HG02938 (cell line): ENCODE data around the gene RPS8.
"Not testable (repeated sequence)": the region's sequence is repeated elsewhere in the genome, so short reads cannot be mapped to it uniquely, and the experiment has no call there.

Experiments
- ATAC-seq: cut with Tn5 transposase; IDR thresholded peaks from one replicate; pipeline ENCODE4 v1.9.1; 2021; ENCODE audit warnings: mild to moderate bottlenecking, moderate library complexity; ENCODE audit not compliant: unreplicated experiment

The RPS8 gene

DNA sequence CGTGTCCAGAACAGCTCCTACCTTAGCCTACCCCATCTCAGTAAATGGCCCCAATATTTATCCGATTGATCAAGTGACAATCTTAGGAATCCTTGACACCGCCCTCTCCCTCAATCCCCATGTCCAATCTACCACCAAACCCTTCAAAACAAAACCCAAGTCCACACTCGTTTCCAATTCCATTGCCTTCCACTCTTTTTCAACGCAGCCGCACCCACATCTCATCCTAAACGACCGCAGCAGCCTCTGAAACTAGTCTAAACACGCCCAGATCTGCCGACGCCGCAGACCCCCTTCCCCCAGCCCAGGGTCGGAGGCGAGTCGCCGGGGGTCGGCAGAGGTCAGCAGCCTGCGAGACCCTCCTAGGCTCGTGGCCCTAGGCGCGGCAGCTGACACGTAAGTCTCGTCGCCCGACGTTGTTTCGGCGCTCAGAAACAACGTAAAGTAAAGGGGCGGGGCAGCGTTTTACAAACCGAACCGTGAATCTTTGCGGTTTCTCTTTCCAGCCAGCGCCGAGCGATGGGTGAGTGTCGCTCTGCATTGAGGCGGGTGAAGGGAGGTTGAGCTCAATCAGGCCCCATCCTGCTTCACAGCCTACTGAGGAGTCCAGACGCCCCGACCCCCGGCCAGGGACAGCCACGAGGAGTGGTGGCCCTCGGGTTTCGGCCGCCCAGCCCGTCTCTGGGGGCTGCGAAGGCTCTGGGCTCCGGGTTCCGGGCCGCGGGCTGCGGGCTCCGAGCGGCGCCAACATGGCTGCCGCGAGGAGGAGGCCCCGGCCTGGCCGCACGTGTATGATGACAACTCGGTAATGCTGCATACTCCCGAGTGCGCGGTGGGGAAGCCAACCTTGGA, at the start of gene RPS8:
Gene RPS8 (plus strand): TSS at position 463 of the 852 bp plus-strand sequence. CDS start 57 bp downstream, at position 520.
- peak; percentile 75 for ATAC-seq

DNA sequence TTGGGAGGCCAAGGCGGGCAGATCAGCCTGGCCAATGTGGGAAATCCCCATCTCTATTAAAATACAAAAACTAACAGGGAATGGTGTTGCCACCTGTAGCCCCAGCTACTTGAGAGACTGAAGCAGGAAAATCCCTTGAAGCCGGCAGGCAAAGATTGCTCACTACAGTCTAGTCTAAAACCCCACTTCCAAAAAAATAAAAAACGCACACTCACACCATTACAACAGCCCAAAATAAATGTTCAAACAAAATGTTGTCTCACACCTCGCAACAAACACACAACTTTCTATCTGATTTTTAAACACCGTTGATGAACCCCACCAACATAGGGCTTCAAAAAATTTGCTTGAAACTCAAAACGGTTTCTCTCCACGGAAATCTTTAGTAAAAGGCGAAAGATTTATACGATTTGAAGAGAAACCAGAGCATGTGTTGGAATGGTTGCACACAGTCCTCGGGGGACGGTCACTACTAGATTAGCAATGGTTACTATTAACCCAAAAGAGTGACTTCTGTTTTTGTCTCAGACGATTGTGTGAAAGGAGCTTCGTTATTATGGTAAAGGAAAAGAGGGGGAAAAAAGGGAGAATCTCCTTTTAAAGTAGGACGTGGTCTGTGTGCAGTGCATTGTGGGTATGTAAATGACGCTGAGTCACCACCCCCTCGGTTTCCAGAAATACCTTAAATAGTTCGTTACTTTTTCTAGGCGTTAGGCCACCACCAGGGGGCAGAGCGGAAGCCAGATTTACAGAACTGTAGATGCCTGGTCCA, 44.4 kb upstream of the RPS8 start, which contains the start of gene RNU5D-1:
Gene RNU5D-1 (minus strand): TSS at position 430 of the 772 bp plus-strand sequence.
- peak; percentile 60 for ATAC-seq

DNA sequence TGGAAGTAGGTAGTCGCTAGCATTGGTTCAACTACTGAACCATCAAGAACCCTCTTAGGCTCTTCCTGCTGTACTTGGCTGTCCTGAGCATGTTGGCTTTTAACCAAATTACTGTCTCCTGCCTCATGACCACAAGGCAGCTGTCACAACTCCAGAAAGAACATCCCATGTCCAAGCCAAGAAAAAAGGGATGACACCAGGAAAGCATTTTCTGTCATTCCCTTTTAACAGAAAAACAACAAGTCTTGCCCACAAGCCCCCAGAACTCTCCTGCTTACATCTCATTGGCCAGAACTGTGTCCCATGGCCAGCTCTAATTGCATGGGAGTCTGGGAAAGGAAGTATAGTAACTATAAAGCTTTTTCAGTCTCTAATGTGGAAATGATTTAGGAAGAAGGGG, 42.0 kb upstream of the RPS8 start:
- ATAC-seq: no peak

DNA sequence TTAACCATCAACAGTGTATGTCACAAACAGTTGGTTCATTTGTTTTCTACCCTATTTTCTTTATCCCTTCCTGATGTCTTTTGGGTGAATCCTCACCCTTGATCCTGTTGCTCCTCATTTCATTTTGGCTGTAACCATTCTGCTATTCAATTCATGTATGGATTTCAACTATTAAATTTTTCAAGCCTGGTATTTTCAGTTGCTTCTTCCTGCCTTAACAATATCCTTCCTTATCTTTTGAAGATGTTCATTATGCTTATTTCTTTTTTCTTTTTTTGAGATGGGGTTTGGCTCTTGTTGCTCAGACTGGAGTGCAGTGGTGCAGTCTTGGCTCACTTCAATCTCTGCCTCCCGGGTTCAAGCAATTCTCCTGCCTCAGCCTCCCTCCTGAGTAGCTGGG, 41.6 kb upstream of the RPS8 start:
- ATAC-seq: no peak

DNA sequence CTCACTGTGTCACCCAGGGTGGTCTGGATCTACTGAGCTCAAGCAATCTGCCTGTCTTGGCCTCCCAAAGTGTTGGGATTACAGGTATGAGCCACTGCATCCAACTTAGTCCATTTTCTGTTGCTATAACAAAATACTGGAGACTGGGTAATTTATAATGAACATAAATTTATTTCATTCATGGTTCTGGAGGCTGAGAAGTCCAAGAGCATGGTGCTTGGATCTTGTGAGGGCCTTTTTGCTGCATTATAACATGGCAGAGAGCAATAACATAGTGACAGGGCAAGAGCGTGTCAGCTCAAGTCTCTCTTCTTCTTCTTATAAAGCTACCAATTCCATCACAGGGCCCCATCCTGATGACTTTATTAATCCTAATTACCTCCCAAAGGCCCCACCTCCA, 39.3 kb upstream of the RPS8 start:
- no peak for ATAC-seq

DNA sequence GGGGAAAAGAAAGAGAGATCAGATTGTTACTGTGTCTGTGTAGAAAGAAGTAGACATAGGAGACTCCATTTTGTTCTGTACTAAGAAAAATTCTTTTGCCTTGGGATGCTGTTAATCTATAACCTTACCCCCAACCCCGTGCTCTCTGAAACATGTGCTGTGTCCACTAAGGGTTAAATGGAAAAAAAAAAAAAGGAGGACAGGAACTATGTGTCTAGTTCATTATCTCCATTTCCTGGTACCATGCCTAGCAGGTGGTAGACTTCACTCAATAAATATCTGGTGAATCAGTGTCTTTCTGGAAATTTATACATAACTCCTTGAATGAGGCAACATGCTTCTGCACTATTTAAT, 36.4 kb upstream of the RPS8 start:
- not testable (repeated sequence) for ATAC-seq

DNA sequence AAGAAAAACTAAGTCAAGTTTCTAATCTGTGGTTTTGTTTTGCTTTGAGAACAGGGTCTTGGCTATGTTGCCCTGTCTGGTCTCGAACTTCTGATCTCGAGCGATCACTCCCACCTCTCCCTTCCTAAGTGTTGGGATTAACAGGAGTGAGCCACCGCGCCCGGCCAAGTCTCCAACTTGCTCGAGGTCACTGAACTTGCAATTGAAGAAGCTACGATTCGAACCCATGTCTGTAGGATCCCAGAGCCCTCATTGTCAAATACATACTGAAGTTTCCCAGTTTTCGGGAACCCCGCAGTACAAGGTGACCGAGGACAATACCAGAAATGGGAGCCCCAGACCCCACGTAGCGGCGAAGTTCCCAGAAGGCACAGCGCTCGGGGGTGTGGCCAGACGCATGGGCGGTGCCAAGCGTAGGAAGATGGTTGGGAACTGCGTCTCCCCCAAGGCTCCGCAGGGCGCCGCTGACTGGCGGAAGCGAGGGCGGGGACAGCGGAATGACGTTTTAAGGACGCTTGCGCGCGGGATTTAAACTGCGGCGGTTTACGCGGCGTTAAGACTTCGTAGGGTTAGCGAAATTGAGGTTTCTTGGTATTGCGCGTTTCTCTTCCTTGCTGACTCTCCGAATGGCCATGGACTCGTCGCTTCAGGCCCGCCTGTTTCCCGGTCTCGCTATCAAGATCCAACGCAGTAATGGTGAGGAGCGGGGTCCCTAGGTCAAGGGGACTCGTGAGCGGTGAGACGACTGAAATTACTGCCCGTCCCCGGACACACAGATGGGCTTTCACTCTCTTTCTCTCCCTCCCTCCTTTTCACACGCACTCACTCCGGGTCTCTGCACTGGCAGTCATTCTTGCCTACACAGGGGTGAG, 35.8 kb upstream of the RPS8 start, which contains the start of gene KIF2C:
Gene KIF2C (plus strand): TSS at position 531 of the 872 bp plus-strand sequence. CDS start 96 bp downstream, at position 627.
- ATAC-seq: peak; percentile 92

DNA sequence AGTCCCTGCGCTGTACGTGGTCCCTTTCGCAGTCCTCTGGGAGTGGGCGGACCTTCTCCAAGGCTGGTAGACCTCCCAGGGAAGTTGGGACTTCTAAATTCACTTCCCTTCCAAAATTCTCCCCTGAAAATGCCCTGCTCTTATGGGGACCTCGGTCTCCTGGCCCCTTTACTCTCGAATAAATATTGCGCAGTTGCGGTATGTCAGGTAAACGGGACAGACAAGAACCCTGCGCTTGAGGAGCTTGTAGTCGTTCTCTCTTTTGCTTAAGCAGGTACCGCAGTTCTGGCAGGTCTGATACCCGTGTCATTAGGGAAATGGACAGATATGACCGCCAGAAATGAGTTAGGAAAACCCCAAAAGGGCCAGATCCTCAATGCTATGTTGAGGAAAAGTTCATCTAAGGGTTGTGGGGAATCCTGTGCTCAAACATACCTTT, 35.1 kb upstream of the RPS8 start:
- no peak for ATAC-seq

DNA sequence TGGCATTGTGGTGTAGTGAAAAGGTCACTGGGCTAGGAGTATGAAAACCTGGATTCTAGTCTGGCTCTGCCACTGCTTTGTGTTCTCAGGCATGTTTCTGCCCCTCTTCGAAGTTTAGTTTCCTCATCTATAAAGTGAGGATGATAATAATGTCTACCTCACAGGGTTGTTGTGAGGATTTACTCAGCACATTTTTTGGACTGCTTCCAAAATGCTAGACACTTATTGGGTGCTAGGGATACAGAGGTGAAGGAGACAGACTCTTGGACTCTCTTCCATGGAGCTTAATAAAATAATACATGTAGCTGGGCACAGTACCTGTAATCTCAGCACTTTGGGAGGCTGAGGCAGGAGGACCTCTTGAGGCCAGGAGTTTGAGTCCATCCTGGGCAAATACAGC, 32.1 kb upstream of the RPS8 start:
- ATAC-seq: no peak

DNA sequence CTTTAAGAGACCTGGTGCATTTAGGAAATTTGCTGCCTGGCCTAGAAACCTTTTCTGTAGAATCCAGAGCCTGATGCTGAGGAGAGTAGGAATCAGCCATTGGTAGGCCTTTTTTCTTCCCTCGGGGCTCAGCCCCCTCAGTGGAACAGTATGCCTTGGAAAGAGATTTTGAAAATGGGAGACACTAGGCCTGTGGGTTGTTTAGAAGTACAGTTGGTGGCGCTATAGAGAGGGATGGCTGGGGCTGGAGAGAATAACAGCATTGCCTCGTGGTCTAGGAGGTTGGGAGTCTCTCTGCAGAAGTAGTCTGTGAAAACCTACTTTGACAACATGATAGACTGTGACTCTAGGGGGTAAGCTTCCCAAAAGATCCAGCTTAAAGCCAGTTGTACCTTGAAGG, 27.5 kb upstream of the RPS8 start:
- no peak for ATAC-seq

DNA sequence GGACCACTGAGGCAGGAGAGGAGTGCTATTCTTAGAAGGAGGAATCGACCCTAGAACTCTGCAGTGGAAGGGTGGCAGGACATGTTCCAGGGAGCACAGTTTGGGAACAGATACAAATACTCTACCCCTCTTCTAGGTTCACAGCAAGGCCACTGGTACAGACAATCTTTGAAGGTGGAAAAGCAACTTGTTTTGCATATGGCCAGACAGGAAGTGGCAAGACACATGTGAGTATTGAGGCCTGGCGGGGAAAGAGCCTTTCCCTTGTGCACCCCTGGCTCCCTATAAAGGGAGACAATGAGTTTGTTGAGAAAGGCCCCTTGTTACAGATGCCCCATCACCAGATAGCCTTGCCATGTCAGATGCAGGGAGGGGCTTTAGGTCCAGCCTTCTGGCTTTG, 17.9 kb upstream of the RPS8 start:
- ATAC-seq: no peak

DNA sequence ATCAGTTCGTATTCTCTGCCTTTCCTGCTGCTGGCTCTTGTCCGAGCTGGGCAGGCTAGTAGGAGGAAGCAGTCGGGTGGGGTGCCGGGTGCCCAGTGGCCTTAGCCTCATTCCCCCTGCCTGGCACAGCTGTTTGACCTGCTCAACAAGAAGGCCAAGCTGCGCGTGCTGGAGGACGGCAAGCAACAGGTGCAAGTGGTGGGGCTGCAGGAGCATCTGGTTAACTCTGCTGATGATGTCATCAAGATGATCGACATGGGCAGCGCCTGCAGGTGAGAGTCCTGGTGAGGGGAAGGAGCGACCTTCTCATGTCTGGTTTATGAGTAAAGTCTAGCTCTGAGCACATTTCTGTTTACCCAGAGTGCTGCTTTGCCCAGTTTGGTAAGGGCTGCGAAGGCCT, 16.3 kb upstream of the RPS8 start:
- ATAC-seq: no peak

DNA sequence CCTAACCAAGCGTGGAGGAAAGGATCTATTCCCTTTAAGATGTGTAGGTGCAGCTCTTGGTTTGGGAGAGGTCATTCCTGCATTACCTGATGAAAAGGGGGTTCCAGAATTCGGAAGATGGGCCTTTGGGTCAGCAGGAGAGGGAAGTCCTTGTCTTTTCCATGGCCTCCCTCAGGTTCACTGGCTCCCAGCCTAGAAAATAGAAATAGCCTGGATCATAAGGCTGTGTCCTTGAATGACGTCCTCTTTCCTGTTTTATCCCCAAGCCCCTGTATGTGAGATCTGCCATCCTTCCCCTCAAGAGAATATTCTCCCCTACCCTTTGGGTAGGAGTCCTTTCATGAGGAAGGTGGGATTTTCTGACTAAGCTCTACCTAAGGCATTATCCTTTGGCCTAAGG, 14.5 kb upstream of the RPS8 start:
- ATAC-seq: no peak

DNA sequence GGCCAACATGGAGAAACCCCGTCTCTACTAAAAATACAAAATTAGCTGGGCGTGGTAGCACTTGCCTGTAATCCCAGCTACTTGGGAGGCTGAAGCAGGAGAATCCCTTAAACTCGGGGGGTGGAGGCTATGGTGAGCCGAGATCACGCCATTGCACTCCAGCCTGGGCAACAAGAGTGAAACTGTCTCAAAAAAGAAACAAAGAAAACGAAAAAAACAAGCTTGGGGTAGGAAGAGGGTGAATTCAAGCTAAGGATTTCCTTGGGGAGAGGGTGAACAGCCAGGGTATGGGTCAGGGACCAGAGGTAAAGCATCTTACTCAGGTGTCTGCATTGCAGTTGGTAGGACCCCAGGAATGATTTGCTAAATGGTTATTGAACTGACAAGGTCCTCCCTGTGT, 8.9 kb upstream of the RPS8 start:
- not testable (repeated sequence) for ATAC-seq

DNA sequence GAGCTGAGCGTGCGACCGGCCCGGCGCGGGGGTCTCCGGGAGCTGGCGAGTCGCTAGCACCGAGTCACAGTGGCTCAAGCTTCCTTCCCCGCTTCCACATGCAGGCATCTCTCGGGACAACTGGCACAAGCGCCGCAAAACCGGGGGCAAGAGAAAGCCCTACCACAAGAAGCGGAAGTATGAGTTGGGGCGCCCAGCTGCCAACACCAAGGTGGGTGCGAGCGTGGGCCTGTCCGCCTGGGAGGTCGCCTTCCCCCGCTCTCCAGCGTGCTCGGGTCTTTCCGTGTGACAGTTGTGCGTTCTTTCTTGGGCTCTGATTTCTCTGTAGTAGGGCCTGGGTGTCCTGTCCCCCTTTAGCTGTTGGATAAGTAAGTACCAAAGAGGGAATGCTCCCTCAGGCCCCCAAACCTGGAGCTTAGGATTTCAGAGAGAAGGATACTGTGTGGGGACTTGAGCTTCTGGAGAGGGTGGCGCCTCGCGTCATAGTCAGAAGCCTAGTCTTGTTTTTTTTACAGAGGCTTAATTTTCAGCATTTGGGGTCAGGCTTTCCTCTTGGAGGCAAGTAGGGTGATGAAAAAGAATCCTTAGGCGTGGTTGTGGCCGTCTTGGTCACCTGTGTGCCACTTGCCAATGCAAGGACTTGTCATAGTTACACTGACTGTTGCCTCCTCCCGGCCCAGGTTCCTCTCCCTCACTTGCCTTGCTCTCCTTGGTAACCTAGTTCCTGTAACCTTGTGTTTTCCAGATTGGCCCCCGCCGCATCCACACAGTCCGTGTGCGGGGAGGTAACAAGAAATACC, 790 bp downstream of the RPS8 start:
- peak; percentile 7 for ATAC-seq

DNA sequence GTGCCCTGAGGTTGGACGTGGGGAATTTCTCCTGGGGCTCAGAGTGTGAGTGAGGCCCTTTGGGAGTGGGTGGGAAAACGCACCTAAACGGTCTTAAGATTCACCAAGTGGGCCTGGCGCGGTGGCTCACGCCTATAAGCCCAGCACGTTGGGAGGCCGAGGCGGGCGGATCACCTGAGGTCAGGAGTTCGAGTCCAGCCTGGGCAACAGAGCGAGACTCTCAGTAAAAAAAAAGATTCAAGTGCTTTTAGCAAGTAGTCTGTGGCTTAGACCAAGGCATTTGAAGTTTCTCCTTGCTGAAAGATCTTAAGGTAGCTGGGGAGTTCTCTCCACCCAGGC, 1.4 kb downstream of the RPS8 start:
- no peak for ATAC-seq

DNA sequence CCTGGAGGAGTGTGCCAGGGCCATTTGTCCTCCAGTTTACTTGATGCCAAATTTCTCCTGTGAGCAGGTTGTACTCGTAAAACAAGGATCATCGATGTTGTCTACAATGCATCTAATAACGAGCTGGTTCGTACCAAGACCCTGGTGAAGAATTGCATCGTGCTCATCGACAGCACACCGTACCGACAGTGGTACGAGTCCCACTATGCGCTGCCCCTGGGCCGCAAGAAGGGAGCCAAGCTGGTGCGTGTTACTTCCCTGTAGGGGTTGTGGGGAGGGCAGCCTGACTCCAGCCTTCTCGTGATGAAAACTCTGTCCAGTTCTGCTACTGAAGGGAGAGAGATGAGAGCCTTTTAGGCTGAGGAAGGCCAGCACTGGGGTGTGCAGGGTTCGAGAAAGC, 2.2 kb downstream of the RPS8 start:
- no peak for ATAC-seq

DNA sequence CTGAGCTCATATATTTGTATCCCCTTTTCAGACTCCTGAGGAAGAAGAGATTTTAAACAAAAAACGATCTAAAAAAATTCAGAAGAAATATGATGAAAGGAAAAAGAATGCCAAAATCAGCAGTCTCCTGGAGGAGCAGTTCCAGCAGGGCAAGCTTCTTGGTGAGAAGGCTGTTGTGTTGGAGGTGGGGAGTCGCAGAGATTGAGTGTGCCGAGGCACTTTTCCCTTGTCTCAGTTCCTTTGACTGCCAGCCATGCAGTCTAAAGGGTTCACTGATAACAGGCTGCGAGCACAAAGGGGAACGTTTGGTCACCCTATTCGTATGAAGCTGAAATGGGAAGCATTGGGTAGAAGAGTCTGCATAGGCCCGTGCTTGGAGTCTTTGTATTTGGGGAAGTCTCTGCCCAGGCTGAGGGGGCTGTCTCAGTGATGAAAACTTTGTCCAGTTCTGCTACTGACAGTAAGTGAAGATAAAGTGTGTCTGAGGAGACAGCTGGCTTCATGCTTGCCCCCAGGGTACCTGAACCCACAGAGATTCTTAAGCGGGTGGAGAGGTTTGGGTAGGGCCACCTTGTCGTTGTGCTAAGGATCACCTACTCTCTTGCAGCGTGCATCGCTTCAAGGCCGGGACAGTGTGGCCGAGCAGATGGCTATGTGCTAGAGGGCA, 2.8 kb downstream of the RPS8 start:
- no peak for ATAC-seq

DNA sequence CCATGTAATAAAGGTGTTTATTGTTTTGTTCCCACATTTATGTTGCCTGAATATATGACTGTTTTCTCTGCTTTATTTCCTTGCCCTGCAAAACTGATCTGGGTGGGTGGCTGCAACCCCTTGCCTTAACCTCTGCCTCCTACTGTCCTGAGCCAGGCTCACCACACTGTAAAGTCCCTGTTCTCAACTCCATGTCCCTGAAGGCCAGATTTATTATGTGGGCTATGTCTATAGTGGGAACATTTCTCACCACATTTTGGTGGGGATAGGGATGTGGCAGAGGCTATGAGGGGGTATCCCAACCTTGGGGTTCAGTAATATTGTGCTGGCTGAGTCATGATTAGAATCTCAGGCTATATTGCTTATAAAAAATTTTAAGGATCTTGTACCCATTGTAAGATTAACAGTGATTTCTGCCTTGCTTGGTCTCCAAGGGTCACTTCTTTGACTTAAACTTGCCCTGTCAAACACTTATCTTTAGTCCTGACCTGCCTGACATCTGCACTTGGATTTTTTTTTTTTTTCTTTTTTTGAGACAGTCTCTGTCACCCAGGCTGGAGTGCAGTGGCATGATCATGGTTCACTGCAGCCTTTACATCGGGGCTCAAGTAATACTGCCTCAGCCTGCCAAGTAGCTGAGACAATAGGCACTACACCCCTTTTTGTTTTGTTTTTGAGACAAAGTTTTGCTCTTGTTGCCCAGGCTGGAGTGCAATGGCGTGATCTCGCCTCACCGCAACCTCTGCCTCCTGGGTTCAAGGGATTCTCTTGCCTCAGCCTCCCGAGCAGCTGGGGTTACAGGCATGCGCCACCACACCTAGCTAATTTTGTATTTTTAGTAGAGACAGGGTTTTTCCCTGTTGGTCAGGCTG, 3.6 kb downstream of the RPS8 start:
- ATAC-seq: no peak
